GM19240 (cell line): Measurements from ENCODE around the gene MKRN2.
"Not testable (repeated sequence)": the region's sequence is repeated elsewhere in the genome, so short reads cannot be mapped to it uniquely, and the experiment has no call there.

Experiments
- DNase-seq: peaks from one replicate; pipeline ENCODE4 v3.0.0; 2011; ENCODE audit warnings: low spot score; ENCODE audit not compliant: insufficient read length

Gene MKRN2

GRCh38 chr3:12586403-12586802 is 29.5 kb downstream of the MKRN2 start:
- no peak for DNase-seq

- DNase-seq = no peak
Observed at GRCh38 chr3:12588039-12589009, 31.4 kb downstream of the MKRN2 start.

- DNase-seq = no peak
Observed at GRCh38 chr3:12590096-12590495, 33.2 kb downstream of the MKRN2 start.

GRCh38 chr3:12591456-12591855 is 34.6 kb downstream of the MKRN2 start:
- no peak for DNase-seq

GRCh38 chr3:12591997-12592715 is 35.3 kb downstream of the MKRN2 start:
- DNase-seq = no peak

GRCh38 chr3:12593473-12593872 is 36.6 kb downstream of the MKRN2 start:
- no peak for DNase-seq

GRCh38 chr3:12598890-12599289 is 42.0 kb downstream of the MKRN2 start:
- no peak for DNase-seq

- no peak for DNase-seq
Observed at GRCh38 chr3:12601072-12601471, 44.2 kb downstream of the MKRN2 start.

- no peak for DNase-seq
Observed at GRCh38 chr3:12603969-12604368, 47.1 kb downstream of the MKRN2 start.

GRCh38 chr3:12608376-12608775 is 51.5 kb downstream of the MKRN2 start:
- no peak for DNase-seq

- no peak for DNase-seq
Observed at GRCh38 chr3:12611117-12611516, 54.2 kb downstream of the MKRN2 start.

- DNase-seq = no peak
Observed at GRCh38 chr3:12612514-12613226, 55.8 kb downstream of the MKRN2 start.

GRCh38 chr3:12613250-12613649 is 56.4 kb downstream of the MKRN2 start:
- DNase-seq = no peak

- DNase-seq = no peak
Observed at GRCh38 chr3:12615266-12615665, 58.4 kb downstream of the MKRN2 start.

- DNase-seq = no peak
Observed at GRCh38 chr3:12618426-12618825, 61.5 kb downstream of the MKRN2 start.

GRCh38 chr3:12620305-12620704 is 63.4 kb downstream of the MKRN2 start:
- DNase-seq = no peak

- no peak for DNase-seq
Observed at GRCh38 chr3:12620729-12621128, 63.8 kb downstream of the MKRN2 start.

GRCh38 chr3:12622335-12622734 is 65.4 kb downstream of the MKRN2 start:
- DNase-seq = no peak

GRCh38 chr3:12624056-12624455 is 67.2 kb downstream of the MKRN2 start:
- DNase-seq = no peak

GRCh38 chr3:12624964-12625363 is 68.1 kb downstream of the MKRN2 start:
- not testable (repeated sequence) for DNase-seq

- no peak for DNase-seq
Observed at GRCh38 chr3:12627370-12627769, 70.5 kb downstream of the MKRN2 start.

- DNase-seq = no peak
Observed at GRCh38 chr3:12628813-12629212, 71.9 kb downstream of the MKRN2 start.
